HG03045 (cell line): ENCODE data around the gene SUGCT.
"Not testable (repeated sequence)": the region's sequence is repeated elsewhere in the genome, so short reads cannot be mapped to it uniquely, and the experiment has no call there.

ENCODE experiments used
- ATAC-seq: cut with Tn5 transposase; IDR thresholded peaks from one replicate; pipeline ENCODE4 v1.9.1; 2021; ENCODE audit warnings: mild to moderate bottlenecking, moderate library complexity; ENCODE audit not compliant: unreplicated experiment

The SUGCT gene

DNA sequence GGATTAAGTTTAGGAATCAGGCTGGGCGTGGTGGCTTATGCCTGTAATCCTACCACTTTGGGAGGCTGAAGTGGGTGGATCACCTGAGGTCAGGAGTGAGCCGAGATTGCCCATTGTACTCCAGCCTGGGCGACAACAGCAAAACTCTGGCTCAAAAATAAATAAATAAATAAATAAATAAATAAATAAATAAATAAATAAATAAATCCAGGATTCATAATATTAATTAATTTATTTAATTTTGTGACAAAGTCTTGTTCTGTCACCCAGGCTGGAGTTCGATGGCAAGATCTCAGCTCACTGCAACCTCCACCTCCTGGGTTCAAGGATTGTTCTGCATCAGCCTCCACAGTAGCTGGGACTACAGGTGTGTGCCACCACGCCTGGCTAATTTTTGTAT, 4.2 kb downstream of the SUGCT start:
- ATAC-seq: no peak

DNA sequence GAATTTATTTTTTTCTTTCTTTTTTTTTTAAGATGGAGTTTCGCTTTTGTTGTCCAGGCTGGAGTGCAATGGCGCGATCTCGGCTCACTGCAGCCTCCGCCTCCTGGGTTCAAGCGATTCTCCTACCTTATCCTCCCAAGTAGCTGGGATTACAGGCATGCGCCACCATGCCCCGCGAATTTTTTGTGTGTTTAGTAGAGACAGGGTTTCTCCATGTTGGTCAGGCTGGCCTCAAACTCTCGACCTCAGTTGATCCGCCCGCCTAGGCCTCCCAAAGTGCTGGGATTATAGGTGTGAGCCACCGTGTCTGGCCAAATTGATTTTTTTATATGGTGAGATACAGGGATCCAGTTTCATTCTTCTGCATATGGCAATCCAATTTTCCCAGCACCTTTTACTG, 5.1 kb downstream of the SUGCT start:
- not testable (repeated sequence) for ATAC-seq

DNA sequence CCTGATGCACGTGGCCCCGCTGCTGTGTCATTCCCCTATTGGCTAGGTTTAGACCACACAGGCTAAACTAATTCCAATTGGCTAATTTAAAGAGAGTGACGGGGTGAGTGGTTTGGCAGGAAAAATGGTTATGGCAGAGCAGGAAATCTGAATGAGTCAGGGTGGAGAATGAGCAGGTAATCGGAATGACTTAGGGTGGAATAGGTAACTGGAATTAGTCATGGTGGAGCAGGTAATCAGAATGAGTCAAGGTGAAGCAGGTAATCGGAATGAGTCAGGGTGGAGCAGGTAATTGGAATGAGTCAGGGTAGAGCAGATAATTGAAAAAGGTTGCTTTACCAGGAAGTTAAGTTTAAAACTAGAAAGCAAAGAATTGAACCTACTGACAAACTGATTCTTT, 7.1 kb downstream of the SUGCT start:
- ATAC-seq: not testable (repeated sequence)

DNA sequence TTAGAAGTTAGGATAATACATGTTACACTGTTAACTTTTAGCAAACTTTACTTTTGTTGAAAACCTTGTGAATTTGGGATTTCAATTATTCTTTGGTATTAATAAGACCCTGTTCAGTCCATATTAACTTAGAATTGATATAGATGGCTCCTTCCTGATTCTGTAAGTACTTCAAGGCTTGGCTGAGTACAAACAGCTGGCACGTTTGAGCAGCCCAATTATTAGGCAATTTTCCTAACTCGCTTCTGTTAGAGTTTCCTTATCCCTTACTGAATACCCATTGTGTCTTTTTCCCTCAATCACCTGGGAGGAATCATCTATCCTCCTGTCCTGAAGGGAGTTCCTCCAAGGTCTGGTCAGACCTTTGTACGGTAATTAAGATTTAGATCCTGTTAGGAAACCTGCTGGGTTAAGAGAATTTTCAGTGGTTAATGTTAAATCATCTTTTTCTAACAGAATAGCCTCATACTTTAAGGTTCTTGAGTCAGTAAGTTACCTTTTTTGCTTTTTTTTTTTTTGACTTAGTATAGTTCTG, 10.9 kb downstream of the SUGCT start:
- not testable (repeated sequence) for ATAC-seq

DNA sequence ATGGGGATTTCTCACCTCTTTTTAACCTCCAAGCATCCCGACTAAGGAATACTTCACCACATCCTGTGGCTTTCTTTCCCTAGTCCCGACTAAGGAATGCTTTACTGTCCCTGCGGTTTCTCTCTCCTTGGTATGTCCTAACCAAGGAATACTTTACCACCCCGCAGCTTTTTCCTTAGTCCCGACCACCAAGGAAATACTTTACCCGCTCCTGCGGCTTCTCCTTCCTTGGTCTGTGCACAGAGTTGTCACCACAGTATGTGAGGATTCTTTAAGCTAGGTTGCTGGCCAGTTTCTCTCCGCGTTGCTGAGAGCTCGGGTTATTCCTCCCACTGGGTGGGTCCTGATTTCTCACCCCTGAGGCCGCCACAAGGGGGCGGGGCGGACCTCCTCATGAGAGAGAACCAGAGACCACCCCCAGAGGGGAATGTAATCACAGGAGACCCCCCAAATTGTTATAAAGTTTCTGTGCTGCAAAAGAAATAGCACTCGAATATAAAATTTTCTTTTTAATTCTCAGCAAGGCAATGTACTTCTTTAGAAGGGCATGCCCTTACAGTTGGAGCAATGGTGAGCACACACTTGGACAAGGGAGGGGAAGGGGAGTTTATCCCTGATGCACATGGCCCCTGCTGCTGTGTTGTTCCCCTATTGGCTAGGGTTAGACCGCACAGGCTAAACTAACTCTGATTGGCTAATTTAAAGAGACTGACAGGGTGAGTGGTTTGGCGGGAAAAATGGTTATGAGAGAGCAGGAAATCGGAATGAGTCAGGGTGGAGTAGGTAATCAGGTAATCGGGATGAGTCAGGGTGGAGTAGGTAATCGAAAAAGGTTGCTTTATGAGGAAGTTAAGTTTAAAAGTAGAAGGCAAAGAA, 12.8 kb downstream of the SUGCT start:
- no peak for ATAC-seq

DNA sequence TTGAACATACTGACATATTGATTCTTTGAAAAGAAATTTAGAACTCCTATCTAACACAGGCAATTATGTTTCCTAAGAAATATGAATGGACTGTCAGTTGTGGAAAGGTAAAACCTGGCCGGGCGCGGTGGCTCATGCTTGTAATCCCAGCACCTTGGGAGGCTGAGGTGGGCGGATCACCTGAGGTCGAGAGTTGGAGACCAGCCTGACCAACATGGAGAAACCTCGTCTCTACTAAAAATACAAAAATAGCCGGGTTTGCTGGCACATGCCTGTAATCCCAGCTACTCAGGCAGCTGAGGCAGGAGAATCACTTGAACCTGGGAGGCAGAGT, 13.4 kb downstream of the SUGCT start:
- ATAC-seq: not testable (repeated sequence)

DNA sequence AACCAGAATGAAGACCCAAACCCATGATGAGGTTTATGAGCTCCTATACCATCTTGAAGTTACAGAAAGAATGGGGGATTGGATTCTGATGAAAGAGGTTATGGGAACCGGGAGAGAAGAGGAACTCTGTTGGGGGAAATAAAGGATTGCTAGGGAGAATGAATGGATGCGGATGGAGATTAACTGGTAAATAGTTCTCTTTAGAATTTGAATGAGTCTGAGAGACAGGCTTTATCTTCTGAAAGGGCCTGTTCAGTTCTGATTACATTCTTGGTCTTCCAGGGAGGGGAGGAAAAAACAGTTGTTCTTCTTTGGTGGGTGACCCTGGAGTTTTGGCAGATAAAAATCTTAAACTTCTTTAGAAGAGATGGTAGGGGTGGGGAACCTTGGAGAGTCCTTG, 13.9 kb downstream of the SUGCT start:
- no peak for ATAC-seq

DNA sequence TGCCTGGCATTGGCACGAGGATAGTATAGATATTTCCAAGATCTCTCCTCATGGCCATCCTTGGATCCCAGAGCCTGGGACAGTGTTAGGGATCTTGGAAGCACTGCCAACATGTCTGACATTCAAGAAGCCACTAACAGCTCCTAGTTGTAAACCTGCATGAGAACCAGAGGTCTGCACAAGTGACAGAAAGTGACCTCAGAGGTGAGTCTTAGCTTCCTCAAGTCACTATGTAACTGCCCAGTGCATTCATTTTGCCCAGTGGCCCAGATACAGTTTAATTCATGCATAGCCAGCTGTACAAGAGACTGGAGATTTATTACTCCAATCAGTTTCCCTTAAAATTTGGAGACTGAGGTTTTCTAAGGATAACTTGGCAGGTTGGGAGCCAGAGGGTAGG, 16.7 kb downstream of the SUGCT start:
- no peak for ATAC-seq

DNA sequence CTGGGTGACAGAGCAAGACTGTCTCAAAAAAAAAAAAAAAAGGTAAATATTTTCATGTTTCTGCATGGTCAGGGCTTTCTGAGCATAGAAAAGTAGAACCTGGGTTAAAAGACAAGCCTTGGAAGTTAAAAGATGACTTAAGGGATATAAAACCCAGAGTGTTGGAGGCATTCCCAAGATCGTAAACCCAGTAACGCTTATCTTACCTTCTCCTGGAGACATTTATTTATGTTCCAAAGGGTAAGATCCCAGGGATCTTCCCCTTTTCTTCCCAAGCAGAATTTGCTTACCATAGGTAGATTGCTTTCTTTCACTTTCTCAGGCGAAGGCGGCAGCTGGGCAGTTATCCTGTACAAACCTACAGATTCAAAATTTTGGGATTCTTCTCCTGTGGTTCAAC, 22.2 kb downstream of the SUGCT start:
- ATAC-seq: no peak

DNA sequence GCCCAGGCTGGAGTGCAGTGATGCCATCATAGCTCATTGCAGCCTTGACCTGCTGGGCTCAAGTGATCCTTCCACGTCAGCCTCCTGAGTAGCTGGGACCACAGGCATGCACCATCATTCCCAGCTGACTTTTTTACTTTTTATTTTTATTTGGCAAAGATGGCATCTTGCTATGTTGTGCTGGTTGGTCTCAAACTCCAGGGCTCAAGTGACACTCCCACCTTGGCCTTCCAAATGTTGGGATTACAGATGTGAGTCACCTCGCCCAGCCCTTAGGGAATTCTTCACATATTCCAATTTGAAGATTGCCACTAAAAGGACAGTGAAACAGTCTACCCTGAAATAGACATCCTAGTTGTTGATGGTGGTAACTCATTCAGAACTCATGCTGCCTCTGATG, 27.7 kb downstream of the SUGCT start:
- ATAC-seq: no peak

DNA sequence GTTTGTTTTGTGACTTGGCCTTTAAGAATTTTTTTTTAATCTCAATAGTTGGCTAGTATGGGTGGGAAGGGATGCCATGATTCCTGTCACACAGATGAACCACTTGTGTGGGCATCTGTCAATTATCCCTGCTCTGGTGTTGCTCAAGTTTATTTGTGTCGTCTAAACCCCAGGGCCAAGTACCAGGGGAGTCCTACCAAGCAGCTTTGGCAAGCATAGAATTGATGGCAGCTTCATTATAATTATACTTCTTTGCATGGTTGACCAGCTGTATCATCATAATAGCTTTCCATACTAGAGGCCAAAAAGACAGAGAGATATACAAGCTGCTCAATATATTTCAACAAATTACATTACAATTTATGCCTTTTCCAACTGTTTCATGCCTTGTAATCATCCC, 30.4 kb downstream of the SUGCT start:
- ATAC-seq: no peak

DNA sequence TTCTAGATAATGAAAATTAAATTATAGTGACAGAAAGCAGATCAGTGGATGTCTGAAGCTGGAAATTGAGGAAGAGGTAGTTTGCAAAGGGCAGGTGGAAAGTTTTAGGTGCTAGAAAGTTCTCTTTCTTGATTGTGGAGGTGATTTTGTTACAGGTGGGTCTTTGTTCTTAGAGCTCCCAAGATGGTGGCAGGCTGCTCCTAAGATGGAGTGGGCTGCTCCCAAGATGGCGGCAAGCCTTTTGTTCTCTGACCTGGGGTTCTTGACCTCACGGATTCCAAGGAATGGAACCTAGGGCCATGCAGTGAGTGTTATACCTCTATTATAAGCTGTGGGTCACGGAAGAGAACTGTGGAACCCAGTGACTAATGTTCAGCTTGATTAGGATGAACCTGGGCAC, 32.5 kb downstream of the SUGCT start:
- no peak for ATAC-seq

DNA sequence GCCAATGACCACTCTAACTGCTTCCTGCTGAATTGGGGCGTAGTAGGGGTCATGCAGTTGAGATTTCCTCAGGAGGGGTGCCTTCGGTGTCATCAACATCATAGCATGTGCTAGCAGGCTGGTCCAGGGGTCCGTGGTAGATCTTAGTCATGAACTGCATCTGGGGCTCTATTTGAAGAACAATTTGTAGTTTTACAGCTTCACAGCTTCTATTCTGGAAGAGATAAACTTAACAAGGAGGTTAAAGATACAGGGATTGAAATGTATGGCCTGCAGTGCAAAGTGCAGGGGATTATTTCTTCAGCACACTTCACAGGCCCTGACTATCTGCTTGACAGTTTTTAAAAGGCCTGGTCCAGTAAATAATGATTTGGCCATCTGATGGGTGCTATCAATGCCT, 33.5 kb downstream of the SUGCT start:
- ATAC-seq: not testable (repeated sequence)

DNA sequence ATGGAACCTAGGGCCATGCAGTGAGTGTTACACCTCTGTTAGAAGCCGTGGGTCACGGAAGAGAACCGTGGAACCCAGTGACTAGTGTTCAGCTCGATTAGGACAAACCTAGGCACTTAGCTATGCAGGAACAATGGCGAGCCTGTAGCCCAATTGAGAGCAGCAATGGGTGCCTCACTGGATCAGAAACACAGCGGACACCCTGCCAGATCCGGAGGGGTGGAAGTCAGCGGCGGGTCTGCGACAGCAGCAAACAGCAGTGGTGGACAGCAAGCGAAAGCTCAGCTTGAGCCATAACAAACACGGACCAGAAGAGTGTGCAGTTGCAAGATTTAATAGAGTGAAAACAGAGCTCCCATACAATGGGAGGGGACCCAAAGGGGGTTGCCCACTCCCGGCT, 38.3 kb downstream of the SUGCT start:
- not testable (repeated sequence) for ATAC-seq

DNA sequence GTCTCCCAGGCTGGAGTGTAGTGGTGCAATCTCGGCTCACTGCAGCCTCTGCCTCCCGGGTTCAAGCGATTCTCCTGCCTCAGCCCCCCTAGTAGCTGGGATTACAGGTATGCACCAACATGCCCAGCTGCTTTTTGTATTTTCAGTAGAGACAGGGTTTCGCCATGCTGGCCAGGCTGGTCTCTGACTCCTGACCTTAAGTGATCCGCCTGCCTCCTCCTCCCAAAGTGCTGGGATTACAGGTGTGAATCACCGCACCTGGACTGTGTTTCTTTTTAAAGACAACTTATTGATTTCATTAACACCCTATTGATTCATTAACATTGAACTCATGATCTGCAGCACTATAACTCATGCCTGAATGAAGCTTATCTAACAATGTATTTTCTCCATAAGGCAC, 40.5 kb downstream of the SUGCT start:
- ATAC-seq: not testable (repeated sequence)

DNA sequence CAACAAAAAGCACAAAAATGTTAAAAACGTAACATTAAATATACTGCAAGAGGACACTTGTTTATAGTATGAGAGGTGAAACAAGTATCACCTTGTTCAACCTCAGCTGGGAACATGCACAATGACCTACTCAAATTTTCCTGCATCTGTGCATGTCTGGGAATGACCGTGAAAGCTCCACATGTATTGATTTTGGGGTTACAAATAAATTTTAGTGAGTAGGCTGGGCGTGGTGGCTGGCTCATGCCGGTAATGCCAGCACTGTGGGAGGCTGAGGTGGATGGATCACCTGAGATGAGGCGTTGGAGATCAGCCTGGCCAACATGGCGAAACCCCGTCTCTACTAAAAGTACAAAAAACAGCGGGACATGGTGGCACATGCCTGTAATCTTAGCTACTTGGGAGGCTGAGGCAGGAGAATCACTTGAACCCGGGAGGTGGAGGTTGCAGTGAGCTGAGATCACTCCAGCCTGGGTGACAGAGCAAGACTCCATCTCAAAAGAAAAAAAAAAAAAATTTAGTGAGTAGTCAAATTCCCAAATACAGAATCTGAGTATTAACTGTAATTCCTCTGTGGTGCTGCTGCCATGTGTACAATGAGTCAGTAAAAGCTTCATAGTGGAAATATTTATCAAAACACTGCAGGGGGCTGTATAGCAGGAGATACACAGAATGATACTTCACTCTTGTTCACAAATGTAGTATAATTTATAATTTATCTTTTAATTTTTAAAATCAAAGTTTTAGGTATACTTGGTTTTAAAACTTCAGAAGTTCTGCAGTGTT, 41.1 kb downstream of the SUGCT start:
- ATAC-seq: no peak

DNA sequence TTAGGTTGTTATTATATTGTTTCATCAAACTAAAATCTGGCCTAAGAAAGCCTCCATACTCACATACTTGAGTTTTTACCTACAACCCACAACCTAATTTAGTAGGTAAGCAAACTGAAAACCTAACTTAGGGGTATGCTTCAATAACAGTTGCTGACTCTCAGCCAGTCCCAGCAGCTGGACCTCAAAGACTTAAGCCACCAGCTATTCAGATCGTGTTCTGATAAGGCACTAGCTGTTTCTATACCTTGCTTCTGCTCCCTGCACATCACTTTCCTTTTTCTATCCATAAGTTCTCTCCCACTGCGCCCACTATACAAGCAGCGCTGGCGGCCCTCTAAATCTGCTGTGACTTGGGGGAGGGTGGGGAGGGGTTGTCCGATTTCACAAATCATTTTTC, 42.3 kb downstream of the SUGCT start:
- no peak for ATAC-seq

DNA sequence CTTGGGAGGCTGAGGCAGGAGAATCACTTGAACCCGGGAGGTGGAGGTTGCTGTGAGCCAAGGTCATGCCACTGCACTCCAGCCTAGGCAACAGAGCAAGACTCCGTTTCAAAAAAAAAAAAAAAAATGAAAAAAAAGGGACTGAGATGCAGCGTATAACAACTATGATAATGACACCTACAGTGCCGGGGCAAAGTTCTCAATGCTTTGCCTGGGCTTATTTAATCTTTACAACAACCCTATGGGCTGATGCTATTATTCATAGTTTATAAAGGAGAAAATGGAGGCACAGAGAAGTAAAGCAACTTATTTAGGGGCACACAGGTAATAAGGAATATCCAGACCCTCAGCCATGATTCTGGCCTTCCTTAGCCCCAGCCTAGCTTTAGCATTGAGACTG, 47.6 kb downstream of the SUGCT start:
- no peak for ATAC-seq

DNA sequence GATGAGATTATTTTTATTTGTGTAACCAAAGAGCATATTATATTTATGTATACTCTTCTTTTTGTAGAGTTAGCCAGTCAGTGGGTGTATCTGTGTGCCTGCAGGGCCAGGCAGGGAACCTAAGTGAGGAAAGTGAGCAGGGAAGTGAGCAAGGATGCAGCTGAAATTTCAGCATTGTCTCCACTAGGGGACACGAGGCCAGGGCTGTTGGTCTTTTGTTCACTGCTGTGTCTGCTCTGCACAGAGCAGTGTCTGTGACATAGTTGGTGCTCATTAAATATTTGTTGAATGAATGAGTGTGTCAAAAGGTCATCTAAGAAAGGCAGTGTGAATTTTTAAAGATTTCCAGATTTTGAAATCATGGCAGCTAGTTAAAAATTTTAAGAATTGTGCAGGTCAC, 51.8 kb downstream of the SUGCT start:
- no peak for ATAC-seq

DNA sequence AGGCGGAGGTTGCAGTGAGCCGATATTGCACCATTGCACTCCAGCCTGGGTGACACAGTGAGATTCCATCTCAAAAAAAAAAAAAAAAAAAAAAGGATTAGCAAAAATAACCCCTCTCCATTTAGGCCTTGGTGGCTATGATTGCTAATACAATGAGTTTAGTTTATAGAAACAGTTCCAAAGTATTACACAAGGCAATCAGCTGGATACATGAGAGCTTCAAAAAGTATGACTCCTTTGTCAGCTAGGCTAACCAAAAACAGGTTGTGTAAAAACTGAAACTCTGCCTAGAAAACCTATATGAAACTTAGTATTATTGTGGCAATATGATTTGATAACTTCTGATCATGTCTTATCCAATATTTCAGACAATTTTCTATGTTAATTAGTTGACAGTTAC, 57.2 kb downstream of the SUGCT start:
- no peak for ATAC-seq

DNA sequence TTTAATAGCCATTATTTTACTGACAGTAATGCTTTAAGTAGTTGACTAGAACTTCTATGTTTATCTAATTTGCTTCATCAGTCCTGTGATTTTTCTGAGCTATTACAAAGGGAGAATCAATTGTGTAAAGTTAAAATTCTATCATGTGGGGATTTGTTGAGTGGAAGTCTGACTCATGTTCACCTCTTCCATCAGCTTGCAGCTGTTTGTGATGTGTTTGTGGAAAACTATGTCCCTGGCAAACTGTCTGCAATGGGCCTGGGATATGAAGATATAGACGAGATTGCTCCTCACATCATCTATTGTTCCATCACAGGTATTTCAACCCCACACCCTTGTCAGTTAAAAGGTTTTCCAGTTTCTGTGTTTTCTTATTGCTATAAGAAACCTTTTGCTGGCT, 59.9 kb downstream of the SUGCT start:
- no peak for ATAC-seq

DNA sequence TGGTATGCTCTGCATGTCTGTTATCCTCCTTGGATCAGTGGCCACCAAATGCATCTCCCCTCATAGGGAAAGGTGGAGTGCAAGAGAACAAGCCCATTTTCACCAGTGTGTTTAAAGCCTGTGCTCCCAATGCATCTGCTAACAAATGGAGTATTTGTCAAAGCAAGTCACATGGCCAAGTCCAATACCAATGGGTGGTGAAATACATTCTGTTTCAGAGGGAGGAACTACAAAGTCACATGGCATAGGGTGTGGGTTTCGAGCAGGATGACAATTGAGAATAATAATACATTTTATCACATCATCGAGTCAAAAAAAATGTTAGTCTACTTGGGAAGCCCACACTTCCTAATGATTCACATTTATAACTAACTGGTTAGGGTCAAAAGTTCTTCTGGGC, 62.7 kb downstream of the SUGCT start:
- ATAC-seq: no peak
